ENCODE measurements around the gene NPC2.

Gene NPC2

DNA sequence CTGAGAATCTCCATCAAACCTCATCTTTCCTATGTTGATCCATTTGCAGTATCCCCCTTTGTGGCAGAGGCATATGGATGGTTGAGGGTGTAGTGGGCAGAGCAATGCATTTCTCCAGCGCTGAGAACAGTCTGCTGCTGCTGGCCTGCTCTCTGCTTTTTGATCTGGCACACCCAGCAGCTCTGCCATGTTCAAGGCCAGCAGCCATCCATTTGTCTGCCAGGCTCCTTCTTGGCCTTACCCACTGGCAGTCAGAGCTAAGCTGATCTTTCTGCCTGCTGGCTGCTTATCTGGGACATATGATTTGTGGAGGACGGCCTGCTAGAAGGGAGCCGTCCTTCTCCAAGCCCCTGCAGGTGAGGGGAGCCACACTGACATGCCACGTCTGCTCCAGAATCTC, 17.0 kb downstream of the NPC2 start:
- no peak overlapping the region for H2BK12ac ChIP-seq (ENCODE audit: low read length in 2 of 2)
- H3K4me1 ChIP-seq (ENCODE audit: control insufficient read depth, insufficient read depth, low read depth, low read length), result peaks cover 6% of the 10 kb centered on the region
- H3K36me3 ChIP-seq (ENCODE audit: control insufficient read depth in 1 of 2, insufficient read depth in 2 of 2, low read depth in 1 of 2, low read length in 2 of 2), result peaks cover 29 to 47% of the 10 kb centered on the region in 2 experiments
- H3K18ac ChIP-seq (ENCODE audit: low read depth in 1 of 2, low read length in 2 of 2), result no peak overlapping the region
- H2BK120ac ChIP-seq (ENCODE audit: low read depth, low read length), result no peak overlapping the region
- no peaks in the 10 kb centered on the region for H3K79me1 ChIP-seq (replicated peaks; ENCODE audit: low read length, poor library complexity, severe bottlenecking)
- no peak overlapping the region for H4K91ac ChIP-seq (ENCODE audit: low read length)
- H4K8ac ChIP-seq (ENCODE audit: low read length), result no peak overlapping the region
- no peak overlapping the region for H3K27ac ChIP-seq (ENCODE audit: low read length, poor library complexity, severe bottlenecking)
- no peaks in the 10 kb centered on the region for H3K9me3 ChIP-seq (ENCODE audit: control insufficient read depth, low read length)
- no peak for DNase-seq
- no peak overlapping the region for H2AFZ ChIP-seq (ENCODE audit: low read depth, low read length)
- H3K27me3 ChIP-seq (ENCODE audit: control insufficient read depth in 1 of 2, insufficient read depth in 1 of 2, low read length in 2 of 2), result no peaks in the 10 kb centered on the region
- H3K23ac ChIP-seq (ENCODE audit: low read length in 2 of 2), result no peak overlapping the region
- H3K4me2 ChIP-seq (ENCODE audit: low read length, poor library complexity, severe bottlenecking), result no peak overlapping the region
- no peak overlapping the region for H3K4me3 ChIP-seq (ENCODE audit: insufficient read depth in 1 of 2, low read depth in 1 of 2, low read length in 2 of 2)
- H3K4ac ChIP-seq (ENCODE audit: low read depth in 1 of 2, low read length in 2 of 2), result no peak overlapping the region
- no peak overlapping the region for H2BK15ac ChIP-seq (ENCODE audit: low read depth, poor library complexity, severe bottlenecking)
- peak overlapping the region; percentile 68 for H3K9ac ChIP-seq (ENCODE audit: low read length)
- 99% methylated on average over 4 of the region's 4 CpGs for WGBS
- no peak overlapping the region for H2BK5ac ChIP-seq (ENCODE audit: low read depth, low read length, poor library complexity, severe bottlenecking)
- H2AK5ac ChIP-seq (ENCODE audit: low read length, severe bottlenecking), result no peak overlapping the region
- no peak overlapping the region for H3K14ac ChIP-seq (ENCODE audit: low read length in 2 of 2)

DNA sequence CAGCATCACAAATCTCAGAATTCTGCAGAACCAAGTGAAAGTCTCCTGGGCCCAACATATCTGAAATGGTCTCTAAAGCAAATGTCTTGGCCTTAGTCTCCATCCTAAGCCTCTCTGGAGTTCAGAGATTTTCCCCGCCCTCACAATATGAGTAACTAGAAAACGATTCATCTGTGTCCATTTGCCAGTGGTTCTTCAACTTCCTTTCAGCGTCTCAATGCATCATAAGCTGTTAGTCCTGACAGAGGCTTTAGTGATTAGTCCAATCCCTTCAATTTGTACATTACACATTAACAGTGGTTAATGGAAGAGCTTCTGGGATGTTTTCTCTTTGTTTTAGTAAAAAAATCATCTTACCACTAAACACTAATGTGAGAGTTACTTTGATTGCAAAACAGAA, 17.4 kb downstream of the NPC2 start:
- WGBS, result 71% methylated on average over 2 of the region's 3 CpGs
- H4K91ac ChIP-seq (ENCODE audit: low read length), result no peak overlapping the region
- no peak overlapping the region for H3K23ac ChIP-seq (ENCODE audit: low read length in 2 of 2)
- no peak overlapping the region for H3K4me3 ChIP-seq (ENCODE audit: insufficient read depth in 1 of 2, low read depth in 1 of 2, low read length in 2 of 2)
- peaks cover 26 to 47% of the 10 kb centered on the region in 2 experiments for H3K36me3 ChIP-seq (ENCODE audit: control insufficient read depth in 1 of 2, insufficient read depth in 2 of 2, low read depth in 1 of 2, low read length in 2 of 2)
- H2AK5ac ChIP-seq (ENCODE audit: low read length, severe bottlenecking), result no peak overlapping the region
- H2BK12ac ChIP-seq (ENCODE audit: low read length in 2 of 2), result no peak overlapping the region
- no peak overlapping the region for H3K4me2 ChIP-seq (ENCODE audit: low read length, poor library complexity, severe bottlenecking)
- DNase-seq, result no peak
- H3K9ac ChIP-seq (ENCODE audit: low read length), result peak overlapping the region; percentile 68
- no peak overlapping the region for H3K4ac ChIP-seq (ENCODE audit: low read depth in 1 of 2, low read length in 2 of 2)
- no peak overlapping the region for H4K8ac ChIP-seq (ENCODE audit: low read length)
- H3K9me3 ChIP-seq (ENCODE audit: control insufficient read depth, low read length), result no peaks in the 10 kb centered on the region
- H3K14ac ChIP-seq (ENCODE audit: low read length in 2 of 2), result no peak overlapping the region
- H3K18ac ChIP-seq (ENCODE audit: low read depth in 1 of 2, low read length in 2 of 2), result no peak overlapping the region
- H3K27ac ChIP-seq (ENCODE audit: low read length, poor library complexity, severe bottlenecking), result peak overlapping the region; percentile 35
- no peak overlapping the region for H2BK5ac ChIP-seq (ENCODE audit: low read depth, low read length, poor library complexity, severe bottlenecking)
- H2BK15ac ChIP-seq (ENCODE audit: low read depth, poor library complexity, severe bottlenecking), result no peak overlapping the region
- no peaks in the 10 kb centered on the region for H3K27me3 ChIP-seq (ENCODE audit: control insufficient read depth in 1 of 2, insufficient read depth in 1 of 2, low read length in 2 of 2)
- no peak overlapping the region for H2AFZ ChIP-seq (ENCODE audit: low read depth, low read length)
- no peaks in the 10 kb centered on the region for H3K79me1 ChIP-seq (replicated peaks; ENCODE audit: low read length, poor library complexity, severe bottlenecking)
- peaks cover 6% of the 10 kb centered on the region for H3K4me1 ChIP-seq (ENCODE audit: control insufficient read depth, insufficient read depth, low read depth, low read length)
- no peak overlapping the region for H2BK120ac ChIP-seq (ENCODE audit: low read depth, low read length)

- Histone ChIP-seq H2AK5ac (ENCODE audit: low read length, severe bottlenecking) (no peak overlapping the region), H3K27me3 (ENCODE audit: control insufficient read depth in 1 of 2, insufficient read depth in 1 of 2, low read length in 2 of 2) (no peaks in the 10 kb centered on the region), H3K4ac (ENCODE audit: low read depth in 1 of 2, low read length in 2 of 2) (no peak overlapping the region), H3K4me2 (ENCODE audit: low read length, poor library complexity, severe bottlenecking) (no peak overlapping the region), H3K4me1 (ENCODE audit: control insufficient read depth, insufficient read depth, low read depth, low read length) (peaks cover 6% of the 10 kb centered on the region), H3K14ac (ENCODE audit: low read length in 2 of 2) (no peak overlapping the region), H3K9me3 (ENCODE audit: control insufficient read depth, low read length) (no peaks in the 10 kb centered on the region), H2BK5ac (ENCODE audit: low read depth, low read length, poor library complexity, severe bottlenecking) (no peak overlapping the region), H2BK15ac (ENCODE audit: low read depth, poor library complexity, severe bottlenecking) (no peak overlapping the region), H4K91ac (ENCODE audit: low read length) (no peak overlapping the region), H3K79me1 (replicated peaks; ENCODE audit: low read length, poor library complexity, severe bottlenecking) (no peaks in the 10 kb centered on the region), H2BK12ac (ENCODE audit: low read length in 2 of 2) (no peak overlapping the region), H2BK120ac (ENCODE audit: low read depth, low read length) (no peak overlapping the region), H3K18ac (ENCODE audit: low read depth in 1 of 2, low read length in 2 of 2) (no peak overlapping the region), H3K36me3 (ENCODE audit: control insufficient read depth in 1 of 2, insufficient read depth in 2 of 2, low read depth in 1 of 2, low read length in 2 of 2) (peaks cover 21 to 35% of the 10 kb centered on the region in 2 experiments), H2AFZ (ENCODE audit: low read depth, low read length) (no peak overlapping the region), H3K4me3 (ENCODE audit: insufficient read depth in 1 of 2, low read depth in 1 of 2, low read length in 2 of 2) (no peak overlapping the region), H3K23ac (ENCODE audit: low read length in 2 of 2) (no peak overlapping the region), H4K8ac (ENCODE audit: low read length) (no peak overlapping the region), H3K9ac (ENCODE audit: low read length) (no peak overlapping the region), H3K27ac (ENCODE audit: low read length, poor library complexity, severe bottlenecking) (no peak overlapping the region)
- DNase-seq, result no peak
- 67% methylated on average over 1 of the region's 2 CpGs for WGBS
Observed at GRCh38 chr14:74474376-74474775, 18.7 kb downstream of the NPC2 start.

- H2BK5ac ChIP-seq (ENCODE audit: low read depth, low read length, poor library complexity, severe bottlenecking), result no peak overlapping the region
- H2BK12ac ChIP-seq (ENCODE audit: low read length in 2 of 2), result no peak overlapping the region
- no peak overlapping the region for H2BK15ac ChIP-seq (ENCODE audit: low read depth, poor library complexity, severe bottlenecking)
- H3K4ac ChIP-seq (ENCODE audit: low read depth in 1 of 2, low read length in 2 of 2), result no peak overlapping the region
- WGBS, result 100% methylated on average over 1 of the region's 2 CpGs
- peaks cover 6% of the 10 kb centered on the region for H3K4me1 ChIP-seq (ENCODE audit: control insufficient read depth, insufficient read depth, low read depth, low read length)
- H2BK120ac ChIP-seq (ENCODE audit: low read depth, low read length), result no peak overlapping the region
- H3K27ac ChIP-seq (ENCODE audit: low read length, poor library complexity, severe bottlenecking), result no peak overlapping the region
- no peak overlapping the region for H3K18ac ChIP-seq (ENCODE audit: low read depth in 1 of 2, low read length in 2 of 2)
- no peak overlapping the region for H4K8ac ChIP-seq (ENCODE audit: low read length)
- H3K14ac ChIP-seq (ENCODE audit: low read length in 2 of 2), result no peak overlapping the region
- no peak overlapping the region for H3K4me3 ChIP-seq (ENCODE audit: insufficient read depth in 1 of 2, low read depth in 1 of 2, low read length in 2 of 2)
- no peak overlapping the region for H3K23ac ChIP-seq (ENCODE audit: low read length in 2 of 2)
- H3K9me3 ChIP-seq (ENCODE audit: control insufficient read depth, low read length), result no peaks in the 10 kb centered on the region
- no peak overlapping the region for H2AK5ac ChIP-seq (ENCODE audit: low read length, severe bottlenecking)
- H3K9ac ChIP-seq (ENCODE audit: low read length), result no peak overlapping the region
- no peaks in the 10 kb centered on the region for H3K27me3 ChIP-seq (ENCODE audit: control insufficient read depth in 1 of 2, insufficient read depth in 1 of 2, low read length in 2 of 2)
- no peak overlapping the region for H2AFZ ChIP-seq (ENCODE audit: low read depth, low read length)
- no peak for DNase-seq
- no peaks in the 10 kb centered on the region for H3K79me1 ChIP-seq (replicated peaks; ENCODE audit: low read length, poor library complexity, severe bottlenecking)
- no peak overlapping the region for H4K91ac ChIP-seq (ENCODE audit: low read length)
- no peak overlapping the region for H3K4me2 ChIP-seq (ENCODE audit: low read length, poor library complexity, severe bottlenecking)
- peaks cover 17 to 20% of the 10 kb centered on the region in 2 experiments for H3K36me3 ChIP-seq (ENCODE audit: control insufficient read depth in 1 of 2, insufficient read depth in 2 of 2, low read depth in 1 of 2, low read length in 2 of 2)
Observed at GRCh38 chr14:74472601-74473000, 20.5 kb downstream of the NPC2 start.

Data from mesenchymal stem cell (in vitro differentiated cells and primary cell).